Endometrium (tissue), 2 donors: ENCODE data around the gene TTC31.

Experiments used
- FAIRE-seq: peaks from 2 replicates; lab custom pipeline; 2012; peaks lifted over from hg19 to GRCh38; lab: Jason Lieb, UNC
- donor health status: control.
- donor health status: control.

Gene TTC31

DNA sequence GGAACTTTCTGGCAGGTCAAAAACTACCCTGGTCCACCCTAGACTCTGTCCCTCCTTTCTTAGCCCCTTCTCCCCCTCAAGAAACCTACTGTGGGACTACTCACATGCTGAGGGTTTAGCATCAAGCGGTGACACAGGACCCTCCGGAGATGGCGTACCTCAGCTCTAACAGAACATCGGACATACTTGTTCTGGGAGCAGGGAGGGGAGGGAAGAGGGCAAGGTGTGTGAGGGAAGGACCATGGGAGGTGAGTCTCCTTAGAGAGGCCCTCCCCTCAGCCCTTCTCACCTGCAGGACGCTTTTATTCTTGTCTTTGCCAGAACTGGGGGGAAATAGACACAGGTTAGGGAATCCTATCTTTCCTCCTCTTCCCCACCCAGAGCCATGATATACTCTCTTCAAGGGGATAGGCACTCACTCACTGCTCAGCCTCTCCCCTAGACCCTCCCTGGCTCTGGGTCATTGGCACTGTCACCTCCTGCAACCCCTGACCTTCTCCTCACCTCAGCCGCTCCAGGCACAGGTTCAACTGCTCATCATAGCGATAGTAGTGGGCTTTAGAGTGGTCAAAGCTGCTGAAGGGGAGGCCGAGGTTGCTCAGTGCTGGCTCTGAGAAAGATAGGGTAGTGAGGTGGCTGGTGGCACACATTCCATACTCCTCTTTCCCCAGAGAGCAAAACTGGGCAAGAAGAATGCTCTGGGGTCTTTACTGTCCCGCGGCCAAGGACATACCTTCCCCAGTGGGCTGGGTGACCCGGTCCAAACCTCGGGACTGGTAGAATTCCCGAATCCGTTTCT lies 22.8 kb downstream of the TTC31 start:
- no peak for FAIRE-seq

DNA sequence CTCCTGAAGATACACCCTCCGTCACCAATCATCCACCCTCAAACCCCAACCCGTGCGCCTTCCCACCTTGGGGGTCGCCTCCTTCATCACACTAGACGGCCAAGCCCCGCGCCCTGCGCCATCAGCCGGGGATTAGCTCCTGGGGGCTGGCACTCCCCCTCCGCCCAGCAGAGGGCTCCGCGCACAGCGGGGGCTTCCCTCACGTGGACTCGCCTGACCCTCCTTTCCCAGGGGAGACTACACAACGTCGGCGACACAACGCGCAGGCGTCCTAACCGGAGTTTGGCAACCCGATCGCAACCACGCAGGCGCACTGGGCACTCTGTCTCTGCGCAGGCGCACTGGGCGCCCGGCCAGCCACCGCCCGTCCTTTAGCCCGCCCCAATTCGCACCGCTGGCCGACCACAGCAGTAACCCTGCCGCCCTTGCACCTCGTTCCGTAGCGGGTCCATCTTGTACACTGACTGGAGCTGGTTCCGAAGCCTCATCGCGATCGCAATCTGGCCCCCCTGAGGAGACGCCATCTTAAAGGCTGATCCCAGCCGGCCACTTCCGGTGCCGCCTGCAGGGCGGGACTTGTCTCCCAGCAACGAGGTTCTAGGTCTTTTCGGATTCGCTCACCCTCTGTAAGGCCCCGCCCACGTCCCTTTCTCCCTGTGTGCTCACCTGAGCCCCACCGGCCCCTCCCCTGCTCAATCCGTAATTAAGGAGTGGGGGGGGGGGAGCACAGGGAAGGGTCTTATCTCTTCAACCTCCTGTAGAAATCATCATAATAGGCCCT lies 24.5 kb downstream of the TTC31 start, which contains the start of gene PCGF1:
PCGF1 (minus strand) TSS at position 551 of the 781 bp plus-strand sequence; CDS start at position 524, 27 bp downstream.
- no peak for FAIRE-seq

DNA sequence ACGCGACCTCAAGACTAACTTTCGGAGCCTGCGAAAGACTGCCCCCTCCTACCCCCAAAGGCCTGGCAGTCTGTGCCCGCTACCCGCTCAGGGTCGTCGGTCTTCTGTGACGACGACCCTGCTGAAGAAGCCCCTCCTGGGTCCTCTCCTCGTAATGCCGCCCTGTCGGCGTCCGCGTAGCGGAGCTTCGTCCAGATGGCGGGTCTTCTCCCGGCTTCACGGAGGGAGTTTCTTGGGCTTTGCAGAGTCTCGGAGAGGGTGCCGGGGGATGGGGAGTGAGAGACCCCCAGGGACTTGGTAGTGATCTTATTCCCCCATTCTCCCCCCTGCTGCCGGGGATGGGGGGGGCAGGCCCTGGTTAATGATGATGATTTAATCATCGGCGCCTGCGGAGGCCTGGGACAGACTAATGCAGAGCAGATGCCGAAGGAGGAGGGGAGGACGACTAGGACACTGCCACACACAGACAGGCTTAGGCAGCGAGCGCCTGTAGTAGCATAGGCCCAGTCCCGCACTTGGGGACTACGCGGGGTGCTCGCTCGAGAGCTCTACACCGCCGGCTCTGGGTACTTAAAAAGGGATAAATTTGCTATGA lies 25.1 kb downstream of the TTC31 start:
- no peak for FAIRE-seq

DNA sequence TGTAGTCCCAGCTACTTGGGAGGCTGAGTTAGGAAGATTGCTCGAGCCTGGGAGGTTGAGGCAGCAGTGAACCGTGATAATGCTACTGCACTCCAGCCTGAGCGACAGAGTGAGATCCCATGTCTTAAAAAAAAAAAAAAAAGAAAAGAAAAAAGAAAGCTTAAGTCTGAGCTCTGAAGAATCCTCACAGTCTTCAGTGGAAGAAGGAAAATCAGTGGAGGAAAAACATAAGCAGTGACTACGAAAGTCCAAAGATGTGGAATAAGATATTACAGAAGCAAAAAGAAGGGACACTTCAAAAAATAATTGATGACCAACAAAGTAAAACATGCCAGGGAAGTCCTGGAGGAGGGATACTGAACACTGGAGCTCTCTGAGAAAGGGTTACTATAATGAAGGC lies 27.4 kb downstream of the TTC31 start:
- FAIRE-seq, result no peak

DNA sequence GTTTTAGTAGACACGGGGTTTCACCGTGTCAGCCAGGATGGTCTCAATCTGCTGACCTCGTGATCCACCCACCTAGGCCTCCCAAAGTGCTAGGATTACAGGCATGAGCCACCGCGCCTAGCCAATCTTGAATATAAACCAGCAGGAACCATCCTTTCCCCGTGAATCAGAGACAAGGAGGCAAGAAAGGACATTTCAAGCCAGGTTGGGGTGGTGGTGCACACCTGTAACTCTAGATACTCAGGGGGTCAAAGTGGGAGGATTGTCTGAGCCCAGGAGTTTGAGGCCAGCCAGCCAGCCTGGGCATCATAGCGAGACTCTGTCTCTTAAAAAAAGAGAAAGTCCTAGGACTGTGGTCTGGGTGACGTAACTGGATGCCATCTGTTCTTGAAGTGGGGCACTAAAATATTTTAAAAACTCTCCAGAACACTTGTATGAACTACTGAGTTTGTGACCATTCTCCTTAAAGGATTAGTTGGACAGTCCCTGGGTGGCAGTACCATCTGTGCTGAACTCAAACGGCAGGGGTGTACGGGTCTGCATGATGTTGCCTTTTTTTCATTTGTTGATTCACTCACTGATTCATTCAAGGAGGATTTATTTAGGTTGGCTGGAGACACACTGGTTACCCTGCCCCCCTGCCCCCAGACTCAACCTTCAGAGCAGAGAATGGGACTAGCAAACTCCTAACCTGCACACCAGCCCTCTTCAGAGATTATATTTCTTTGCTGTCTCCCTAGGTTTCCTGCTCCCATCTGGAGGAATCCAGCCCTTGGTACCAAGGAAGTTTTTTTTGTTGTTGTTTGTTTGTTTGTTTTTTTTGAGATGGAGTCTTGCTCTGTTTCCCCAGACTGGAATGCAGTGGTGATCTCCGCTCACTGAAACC lies 28.5 kb downstream of the TTC31 start:
- FAIRE-seq, result no peak

DNA sequence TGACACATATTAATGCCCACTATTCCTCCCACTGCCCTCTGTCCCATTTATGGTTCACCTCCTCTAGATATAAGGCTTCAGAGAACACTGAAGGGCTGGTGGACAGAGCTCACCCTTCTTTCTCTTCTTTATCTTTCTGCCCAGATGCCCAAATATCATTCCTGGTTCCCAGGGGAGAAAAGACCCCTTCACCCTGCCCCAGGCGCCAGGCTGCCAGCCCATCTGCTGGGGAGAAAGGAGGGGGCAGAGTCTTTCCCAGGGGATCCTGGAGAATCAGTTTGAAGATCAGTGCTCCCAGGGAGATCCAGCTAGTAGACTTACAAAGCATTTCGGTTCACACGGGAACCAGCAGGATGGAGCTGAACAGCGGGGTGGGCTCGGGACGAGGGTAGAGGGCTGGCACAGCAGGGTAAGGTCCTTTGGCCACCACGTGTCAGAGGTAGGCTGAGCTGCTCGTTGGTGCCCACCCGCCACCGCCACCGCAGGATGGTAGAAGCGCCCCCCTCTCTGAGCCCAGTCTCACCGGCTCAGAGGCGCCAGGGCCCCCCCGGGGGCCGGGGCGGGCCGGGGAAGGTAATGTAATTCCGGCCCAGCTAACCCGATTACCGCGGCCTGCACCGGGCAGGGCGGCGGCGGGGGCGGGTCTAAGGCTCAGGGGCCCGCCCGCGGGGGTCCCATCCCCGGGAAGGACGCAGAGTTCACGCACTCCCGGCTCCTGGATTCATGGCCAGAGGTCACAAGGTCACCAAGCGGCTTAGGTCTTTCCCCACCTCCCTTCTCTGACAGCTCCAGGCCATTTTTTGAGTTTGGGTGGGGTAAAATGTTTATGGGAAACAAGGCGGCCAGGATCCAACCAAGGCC lies 30.1 kb downstream of the TTC31 start:
- FAIRE-seq, result no peak

DNA sequence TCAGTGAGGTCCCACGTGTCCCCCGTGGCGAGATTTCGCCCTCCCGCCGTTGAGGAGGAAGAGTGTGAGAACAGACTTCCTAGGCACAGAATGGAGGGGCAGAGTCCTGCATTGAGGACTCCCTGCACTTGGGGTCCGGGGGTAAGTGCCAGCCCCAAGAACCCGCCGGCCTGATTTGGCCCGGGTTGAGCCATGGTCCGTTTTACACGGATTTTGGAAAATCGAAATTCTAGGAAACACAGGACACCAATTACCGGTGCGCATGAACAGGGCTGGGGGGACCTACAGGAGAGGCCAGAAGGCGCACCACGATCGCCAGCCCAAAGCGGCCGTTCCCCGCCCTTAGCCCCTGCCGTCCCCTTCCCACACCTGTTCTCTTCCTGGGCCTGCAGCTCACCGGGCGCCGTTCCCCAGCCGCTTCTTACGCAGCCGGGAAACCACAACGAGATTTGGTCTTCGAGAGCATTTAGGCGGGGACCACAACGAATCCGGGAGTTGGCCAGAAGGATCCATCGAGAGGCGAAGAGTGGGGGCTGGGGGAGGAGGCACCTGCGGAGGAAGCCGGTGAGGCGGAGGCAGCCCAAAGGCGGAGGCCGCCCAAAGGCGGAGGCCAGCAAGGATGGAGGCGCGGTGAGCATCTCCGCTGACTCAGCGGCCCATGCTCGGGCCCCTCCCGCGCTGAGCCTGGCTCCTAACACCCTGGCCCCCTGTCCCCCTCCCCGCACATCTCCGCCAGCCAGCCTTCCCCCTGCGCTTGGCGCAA lies 30.9 kb downstream of the TTC31 start:
- no peak for FAIRE-seq

DNA sequence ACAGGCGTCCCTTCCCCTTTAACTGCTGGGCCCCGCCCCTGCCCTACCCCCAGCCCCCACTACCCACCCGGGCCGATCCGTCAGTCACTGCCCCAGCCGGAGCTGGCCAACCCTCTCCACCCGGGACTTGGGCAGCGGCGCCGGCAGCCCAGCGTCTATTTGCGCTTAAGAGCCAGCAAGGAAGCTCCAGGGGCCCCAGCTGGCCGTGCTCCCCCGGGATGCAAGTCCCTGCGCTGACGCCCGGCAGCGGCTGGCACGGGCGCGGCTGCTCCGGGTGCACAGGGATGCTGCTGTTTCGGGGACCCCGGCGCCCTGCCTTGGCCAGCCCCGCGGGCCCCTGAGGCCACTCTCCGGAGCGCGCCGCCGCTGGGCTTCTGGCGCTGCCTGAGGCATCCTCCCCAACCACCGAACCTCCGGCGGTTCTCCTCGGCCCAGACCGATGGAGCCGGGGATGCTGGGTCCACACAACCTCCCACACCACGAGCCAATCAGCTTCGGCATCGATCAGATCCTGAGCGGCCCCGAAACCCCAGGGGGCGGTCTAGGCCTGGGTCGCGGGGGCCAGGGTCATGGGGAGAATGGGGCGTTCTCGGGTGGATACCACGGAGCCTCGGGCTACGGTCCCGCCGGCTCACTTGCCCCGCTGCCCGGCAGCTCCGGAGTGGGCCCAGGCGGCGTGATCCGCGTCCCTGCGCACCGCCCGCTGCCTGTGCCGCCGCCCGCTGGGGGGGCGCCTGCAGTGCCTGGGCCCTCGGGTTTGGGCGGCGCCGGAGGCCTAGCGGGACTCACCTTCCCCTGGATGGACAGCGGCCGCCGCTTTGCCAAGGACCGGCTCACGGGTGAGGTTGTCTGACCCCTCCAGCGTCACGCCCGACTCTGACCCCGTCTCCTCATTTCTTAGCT lies 31.7 kb downstream of the TTC31 start, which contains the start of gene TLX2:
TLX2 (plus strand) TSS at position 83 of the 903 bp plus-strand sequence; CDS start at position 440, 357 bp downstream.
- FAIRE-seq, result no peak

DNA sequence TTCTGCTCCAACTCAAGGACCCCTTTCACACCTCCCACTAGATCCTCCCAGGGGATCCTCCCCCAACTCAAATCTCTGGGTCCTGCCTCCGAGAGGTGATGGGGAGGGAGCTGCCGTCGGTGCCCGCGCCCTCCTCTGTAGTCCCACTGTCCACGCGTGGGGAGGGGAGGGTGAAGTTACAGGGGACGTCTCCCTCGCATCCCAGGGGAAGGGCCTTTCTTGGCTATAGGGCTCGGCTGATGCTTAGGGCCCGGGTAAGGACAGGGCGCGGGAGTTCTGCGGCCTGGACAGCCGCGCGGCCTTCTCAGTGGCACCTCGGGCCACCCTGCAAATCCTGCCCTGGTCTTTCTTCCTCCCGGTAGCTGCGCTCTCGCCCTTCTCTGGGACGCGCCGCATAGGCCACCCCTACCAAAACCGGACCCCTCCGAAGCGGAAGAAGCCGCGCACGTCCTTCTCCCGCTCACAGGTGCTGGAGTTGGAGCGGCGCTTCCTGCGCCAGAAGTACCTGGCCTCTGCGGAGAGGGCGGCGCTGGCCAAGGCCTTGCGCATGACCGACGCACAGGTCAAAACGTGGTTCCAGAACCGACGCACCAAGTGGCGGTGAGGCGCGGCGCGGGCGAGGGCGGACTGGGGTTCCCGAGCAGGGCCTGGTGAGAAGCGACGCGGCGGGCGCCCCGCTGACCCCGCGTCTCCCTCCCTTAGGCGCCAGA lies 32.5 kb downstream of the TTC31 start:
- no peak for FAIRE-seq

DNA sequence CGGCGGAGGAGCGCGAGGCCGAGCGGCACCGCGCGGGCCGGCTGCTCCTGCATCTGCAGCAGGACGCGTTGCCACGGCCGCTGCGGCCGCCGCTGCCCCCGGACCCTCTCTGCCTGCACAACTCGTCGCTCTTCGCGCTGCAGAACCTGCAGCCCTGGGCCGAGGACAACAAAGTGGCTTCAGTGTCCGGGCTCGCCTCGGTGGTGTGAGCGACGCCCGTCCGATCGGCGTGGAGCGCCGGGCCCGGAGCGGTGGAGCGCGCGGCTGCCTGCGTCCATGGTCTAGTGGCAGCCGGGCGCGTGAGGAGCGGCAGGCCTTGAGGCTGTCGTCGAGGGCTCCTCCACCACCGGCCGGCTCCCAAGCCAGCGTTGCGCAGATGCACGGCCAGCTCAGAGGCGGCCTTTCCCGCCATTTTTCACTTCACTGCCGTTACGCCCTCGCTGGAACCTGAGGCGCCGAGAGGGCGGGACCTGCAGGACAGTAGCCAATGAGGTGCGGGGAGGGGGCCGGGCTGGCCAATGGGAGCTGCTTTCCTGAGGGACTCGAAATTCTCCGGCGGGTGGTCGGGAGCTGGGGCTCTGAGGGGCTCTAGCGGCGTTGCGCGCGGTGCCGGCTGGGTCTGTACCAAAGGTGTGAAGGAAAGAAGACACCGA lies 33.2 kb downstream of the TTC31 start:
- no peak for FAIRE-seq

DNA sequence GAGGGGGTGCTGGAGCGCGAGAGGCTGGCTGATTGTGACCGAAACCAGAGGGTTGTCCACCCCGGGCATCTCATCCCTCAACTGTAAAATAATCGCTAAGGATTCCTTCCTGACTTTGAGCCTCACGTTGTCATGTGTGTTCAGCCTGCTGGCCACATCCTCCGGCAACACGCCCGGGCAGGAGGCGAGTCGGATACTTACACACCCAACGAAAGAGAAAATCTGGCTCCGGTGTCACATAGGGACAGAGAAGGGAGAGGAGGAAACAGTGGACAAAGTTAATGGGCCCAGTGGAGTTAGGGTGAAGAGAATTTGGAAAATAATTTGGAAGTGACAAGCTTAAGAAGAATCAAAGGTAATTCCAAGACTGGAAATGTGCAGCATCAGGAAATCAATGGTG lies 33.8 kb downstream of the TTC31 start:
- FAIRE-seq, result no peak

DNA sequence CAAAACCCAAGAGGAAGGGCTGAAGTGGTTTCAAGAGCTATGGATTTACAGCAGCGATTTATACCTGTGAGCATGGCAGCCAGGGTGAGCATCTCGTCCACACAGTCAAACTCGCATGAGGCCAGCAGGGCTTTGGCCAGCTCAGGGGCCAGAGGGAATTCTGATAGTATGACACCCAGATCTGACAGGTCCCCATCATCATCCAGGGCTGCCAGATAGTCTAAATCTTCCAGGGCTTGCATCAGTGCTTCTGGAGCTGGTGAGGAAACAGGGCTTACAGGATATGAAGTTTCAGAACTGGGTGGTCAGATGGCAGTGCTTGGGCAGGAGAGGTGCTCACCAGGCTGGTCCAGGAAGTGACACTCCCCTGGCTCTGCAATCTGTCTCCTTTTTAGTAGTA lies 39.6 kb downstream of the TTC31 start:
- no peak for FAIRE-seq

DNA sequence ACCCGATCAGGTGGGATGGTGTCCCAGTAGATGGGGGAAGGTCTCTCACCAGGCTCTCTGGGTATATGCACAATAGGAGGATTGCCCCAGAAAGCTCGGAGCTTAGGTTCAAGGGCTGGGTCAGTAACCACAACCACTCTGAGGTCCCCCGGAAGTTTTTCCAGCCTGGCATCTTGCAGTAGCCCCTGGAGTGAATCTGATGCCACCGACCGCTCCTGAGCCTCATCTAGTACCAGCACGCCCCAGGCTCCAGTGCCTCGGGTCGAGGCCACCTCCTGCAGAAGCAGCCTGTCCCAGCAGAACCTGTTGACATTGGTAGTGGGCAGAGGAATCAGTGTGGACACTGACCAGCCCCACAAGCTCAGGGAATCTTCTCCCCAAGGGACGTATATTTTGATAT lies 41.1 kb downstream of the TTC31 start:
- no peak for FAIRE-seq

DNA sequence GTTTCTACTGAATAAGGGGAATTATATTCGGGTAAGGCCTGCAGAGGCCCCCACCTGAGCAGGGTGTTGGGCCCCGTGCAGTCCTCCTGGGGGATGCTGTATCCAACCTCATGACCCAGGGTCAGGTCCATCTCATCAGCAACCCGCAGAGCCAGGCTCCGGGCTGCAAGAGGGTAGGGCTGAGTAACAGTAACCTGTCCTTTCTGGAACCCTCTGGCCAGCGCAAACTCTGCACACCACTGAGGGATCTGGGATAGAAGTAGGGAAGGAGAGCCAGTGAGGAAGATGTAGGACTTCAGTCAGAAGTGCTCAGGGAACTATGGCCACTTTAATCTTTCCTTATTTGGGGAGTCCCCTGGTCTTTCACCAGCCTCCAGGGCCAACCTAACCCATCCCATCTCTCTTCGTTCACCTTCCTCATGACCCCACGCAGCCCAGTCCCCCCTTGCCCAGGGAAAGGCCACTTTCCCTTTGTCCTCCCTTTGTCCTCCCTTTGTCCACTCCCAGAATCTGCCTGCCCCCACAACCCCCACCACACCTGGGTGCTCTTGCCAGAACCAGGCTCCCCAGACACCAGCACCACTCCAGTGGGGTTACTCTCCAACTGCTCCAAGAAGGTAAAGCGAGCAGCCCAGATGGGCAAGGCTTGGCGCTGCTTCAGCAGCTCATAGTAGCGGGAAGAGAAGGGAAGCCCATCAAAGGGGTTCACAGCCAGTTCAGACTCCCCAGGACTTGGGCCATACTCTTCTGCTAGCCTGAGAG lies 42.3 kb downstream of the TTC31 start:
- no peak for FAIRE-seq

DNA sequence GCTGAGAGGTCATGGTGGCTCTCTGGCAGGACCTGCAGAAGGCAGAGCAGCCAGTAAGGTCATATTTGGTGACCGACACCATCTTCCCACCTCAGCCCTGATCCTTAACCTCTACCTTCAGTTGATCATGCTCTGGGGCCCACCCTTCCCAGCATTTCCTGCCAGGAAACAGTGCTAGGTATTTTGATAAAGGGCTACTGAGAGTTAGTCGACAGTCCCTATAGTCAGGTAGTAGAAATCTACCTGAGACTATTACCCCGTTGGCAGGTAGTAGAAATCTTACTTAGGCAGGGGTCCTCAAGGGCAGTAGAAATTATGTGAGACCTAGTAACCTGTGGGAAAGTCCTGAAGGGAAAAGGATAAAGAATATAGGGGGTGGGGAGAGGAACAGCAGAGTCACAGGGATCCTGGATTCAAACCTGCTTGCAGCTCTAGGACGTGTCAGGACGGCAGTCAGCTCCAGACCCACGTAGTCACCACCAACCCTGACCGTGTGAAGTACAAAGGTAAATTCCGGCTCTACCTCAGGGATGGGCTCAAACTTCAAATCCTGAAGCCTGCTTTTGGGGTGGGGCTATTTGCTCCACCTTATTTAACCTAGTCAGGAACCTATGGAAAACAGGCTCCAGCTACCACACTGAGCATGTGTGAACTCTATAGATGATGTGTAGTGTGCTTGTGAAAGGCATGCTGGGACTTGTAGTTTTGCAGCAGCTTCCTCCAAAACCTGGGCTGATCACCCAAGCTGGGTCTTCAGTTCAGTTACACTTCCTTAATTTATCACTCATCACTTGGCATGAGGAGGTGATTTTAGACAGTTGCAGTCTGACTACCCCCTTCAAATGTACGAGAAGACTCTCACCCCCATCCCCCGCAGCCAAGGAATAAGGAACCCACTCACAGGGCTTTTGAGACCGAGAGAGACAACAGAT lies 43.1 kb downstream of the TTC31 start, which contains the start of gene DQX1:
DQX1 (minus strand) TSS at position 515 of the 932 bp plus-strand sequence; CDS start at position 13, 502 bp downstream.
- no peak for FAIRE-seq
